Skeletal muscle cell (primary cell): ENCODE data around the gene NIPSNAP3A.

Experiments used
- DNase-seq: peaks from one replicate; pipeline ENCODE4 v3.0.0-alpha.2; 2010; ENCODE audit warnings: low read depth
- H3K4me3 ChIP-seq: 2 replicates; pipeline ENCODE4 v1.5.1; 2011; ENCODE audit warnings: low read depth, mild to moderate bottlenecking, control low read depth, low read length, moderate library complexity

Gene NIPSNAP3A

DNA sequence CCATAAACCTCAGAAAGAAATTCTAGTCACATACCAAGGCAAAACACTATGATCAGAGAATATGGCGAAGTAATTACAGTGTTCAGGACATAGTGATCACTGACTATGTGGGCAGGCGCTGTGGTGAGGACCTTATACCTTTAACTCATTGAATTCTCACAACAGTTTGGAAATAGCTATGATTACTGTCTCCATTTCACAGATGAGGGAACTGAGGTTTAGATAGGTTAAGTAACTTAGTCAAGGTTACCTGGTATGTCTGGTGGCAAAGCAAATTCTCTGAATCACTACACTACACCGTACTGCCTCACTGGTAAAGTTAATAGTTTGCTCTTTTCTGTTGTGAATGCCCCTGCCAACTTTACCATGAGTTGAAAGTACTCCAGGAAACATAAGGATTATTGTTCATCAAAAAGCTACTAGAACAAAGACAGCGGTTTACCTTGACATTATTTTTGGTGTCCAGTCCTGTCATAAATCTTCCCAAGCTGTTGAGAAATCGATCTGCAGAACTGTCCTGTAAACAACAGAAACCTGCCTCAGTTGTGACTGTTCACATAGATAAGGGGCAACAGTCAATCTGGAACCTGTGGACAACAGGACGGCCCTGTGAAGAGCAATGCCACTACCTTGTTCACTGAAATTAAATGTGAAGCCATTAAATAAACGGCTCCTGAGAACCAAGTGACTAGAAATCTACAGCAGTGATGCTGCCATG lies 52.7 kb downstream of the NIPSNAP3A start:
- no peak overlapping the region for H3K4me3 ChIP-seq
- no peak for DNase-seq

DNA sequence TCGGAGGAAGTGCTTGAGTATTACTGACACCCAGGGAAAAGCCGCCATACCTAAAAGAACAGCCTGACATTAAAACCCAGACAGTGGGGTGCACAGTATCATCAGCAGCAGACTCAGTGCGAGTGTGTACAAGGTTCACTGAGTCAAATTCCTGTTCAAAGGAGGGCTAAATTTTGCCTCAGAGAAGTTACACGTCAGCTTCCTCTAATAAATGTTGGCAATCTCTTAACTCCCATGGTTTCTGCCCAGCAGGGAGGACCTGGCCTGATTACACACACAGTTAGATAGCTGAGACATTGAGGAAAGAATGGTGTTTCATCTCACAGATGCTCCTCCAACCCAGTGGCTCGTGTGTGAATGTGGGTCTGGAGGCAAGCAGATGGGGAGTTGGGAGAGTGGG lies 54.6 kb downstream of the NIPSNAP3A start:
- no peak for DNase-seq
- H3K4me3 ChIP-seq = no peak overlapping the region

DNA sequence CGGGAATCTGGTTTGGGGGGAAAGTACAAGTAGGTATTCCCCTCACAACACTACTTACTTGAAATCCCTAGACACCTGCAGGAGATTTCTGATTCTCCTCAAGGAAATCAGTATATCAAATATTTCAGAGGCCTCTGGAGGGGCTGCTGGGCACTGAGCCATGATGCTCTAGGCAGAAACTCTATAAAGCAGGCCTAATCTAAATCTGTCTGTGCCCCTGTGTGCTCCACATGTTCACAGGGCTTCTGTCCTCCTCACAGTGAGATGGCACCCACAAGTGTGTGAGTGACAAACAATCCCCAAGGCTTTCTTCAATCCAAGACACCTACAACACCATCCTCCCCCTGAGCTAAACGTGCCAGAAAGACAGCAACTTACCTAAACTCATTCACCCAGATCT lies 55.4 kb downstream of the NIPSNAP3A start:
- no peak for DNase-seq
- no peak overlapping the region for H3K4me3 ChIP-seq

DNA sequence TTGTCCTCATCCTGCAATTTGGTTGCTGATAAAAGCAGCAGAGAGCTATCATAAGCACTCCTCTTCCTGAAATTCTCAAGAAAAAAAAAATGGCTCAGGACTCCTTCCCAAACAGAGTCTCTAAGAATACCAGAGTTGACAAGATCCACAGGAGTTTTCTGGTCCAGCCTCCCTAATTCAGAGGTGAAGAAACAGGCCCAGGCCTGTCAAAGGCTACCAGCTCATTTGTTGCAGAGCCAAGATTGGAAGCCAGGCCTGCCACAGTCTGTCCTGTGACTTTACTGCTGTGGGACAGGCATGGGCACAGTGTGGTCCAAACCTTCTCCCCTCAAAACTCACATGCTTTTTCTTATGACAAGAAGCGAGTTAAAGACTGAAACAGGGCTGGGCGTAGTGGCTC lies 58.0 kb downstream of the NIPSNAP3A start:
- no peak overlapping the region for H3K4me3 ChIP-seq
- no peak for DNase-seq

DNA sequence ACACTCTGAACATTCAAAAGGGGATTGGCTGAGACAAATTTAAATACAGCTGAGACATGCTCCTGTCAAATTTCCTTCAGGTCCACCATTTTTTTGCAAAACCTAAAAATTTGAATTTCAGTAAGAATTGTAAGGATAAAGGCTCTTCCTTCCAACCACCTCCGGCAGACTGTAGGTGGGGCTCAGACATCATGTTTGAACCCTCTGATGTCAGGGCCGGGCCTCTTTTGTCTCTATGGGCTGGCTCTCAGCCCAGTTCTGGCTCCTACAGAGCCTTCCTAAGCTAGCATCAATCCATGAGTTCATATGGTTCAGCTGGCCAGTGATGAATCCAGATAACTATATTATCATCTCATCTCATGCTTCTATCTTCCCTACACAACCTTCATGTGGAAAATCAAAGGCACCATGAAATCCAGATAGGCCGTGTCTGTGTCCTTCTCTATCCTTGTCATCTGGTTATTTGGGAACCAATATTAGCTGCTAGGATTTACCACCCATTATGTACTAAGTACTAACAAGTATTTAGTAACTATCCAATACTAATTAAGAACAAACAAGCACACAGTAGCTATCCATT lies 60.6 kb downstream of the NIPSNAP3A start:
- H3K4me3 ChIP-seq = no peak overlapping the region
- no peak for DNase-seq
